HepG2 (cell line): ENCODE data around the gene TOB1. TPM values are rescaled to one million over a fixed set of nuclear protein-coding genes. Genes with fewer than 3 reads are reported as not detected.

Experiments
- FOXC1 ChIP-seq: sonication (generic); formaldehyde crosslinking; IDR thresholded peaks from 2 replicates; pipeline ENCODE4 v1.8.0; 2022; ENCODE audit warnings: mild to moderate bottlenecking, missing genetic modification reagents, borderline replicate concordance
- GTF3A ChIP-seq: sonication (generic); formaldehyde crosslinking; conservative IDR thresholded peaks from 2 replicates; pipeline ENCODE4 v1.4.0; 2020; ENCODE audit warnings: mild to moderate bottlenecking, missing genetic modification reagents
- HHEX ChIP-seq: IDR thresholded peaks from 2 replicates; pipeline ENCODE4 v1.6.1; 2016; ENCODE audit warnings: control low read depth
- KIAA2018 ChIP-seq: sonication (generic); formaldehyde crosslinking; IDR thresholded peaks from 2 replicates; pipeline ENCODE4 v1.5.0; 2020; ENCODE audit warnings: mild to moderate bottlenecking, missing genetic modification reagents, borderline replicate concordance
- MTF2 ChIP-seq: sonication (generic); formaldehyde crosslinking; IDR thresholded peaks from 2 replicates; pipeline ENCODE4 v1.5.0; 2020; ENCODE audit warnings: missing genetic modification reagents, borderline replicate concordance
- MXI1 ChIP-seq: IDR thresholded peaks from 3 replicates; pipeline ENCODE4 v1.6.1; 2012; ENCODE audit warnings: low read depth, low read length, inconsistent platforms, borderline replicate concordance
- RXRA ChIP-seq: sonication (generic); formaldehyde crosslinking; IDR thresholded peaks from 2 replicates; pipeline ENCODE4 v1.5.1; 2020; ENCODE audit warnings: missing genetic modification reagents
- SRF ChIP-seq: IDR thresholded peaks from 2 replicates; pipeline ENCODE4 v1.6.1; 2011; ENCODE audit warnings: mild to moderate bottlenecking, low read depth, low read length, moderate library complexity
- SRSF1 ChIP-seq: fragments of 200-400 bp; formaldehyde crosslinking; optimal IDR thresholded peaks from 2 replicates; pipeline ENCODE3; 2017; ENCODE audit warnings: mild to moderate bottlenecking, low read depth, low read length, moderate library complexity
- TBL1XR1 ChIP-seq: fragments of 150-350 bp; IDR thresholded peaks from 2 replicates; pipeline ENCODE4 v1.6.1; 2014; ENCODE audit warnings: borderline replicate concordance, low read length; ENCODE audit not compliant: partially characterized antibody
- TIGD3 ChIP-seq: sonication (generic); formaldehyde crosslinking; IDR thresholded peaks from 2 replicates; pipeline ENCODE4 v1.5.1; 2020; ENCODE audit warnings: mild to moderate bottlenecking, missing genetic modification reagents, borderline replicate concordance
- ZKSCAN5 ChIP-seq: sonication (generic); formaldehyde crosslinking; IDR thresholded peaks from 2 replicates; pipeline ENCODE4 v1.5.1; 2020; ENCODE audit warnings: mild to moderate bottlenecking, missing genetic modification reagents
- ZNF205 ChIP-seq: IDR thresholded peaks from 2 replicates; pipeline ENCODE4 v1.6.1; 2018; ENCODE audit warnings: missing biosample characterization, missing genetic modification reagents
- ZNF256 ChIP-seq: sonication (generic); formaldehyde crosslinking; conservative IDR thresholded peaks from 2 replicates; pipeline ENCODE4 v1.4.0; 2020; ENCODE audit warnings: missing genetic modification reagents
- ZNF350 ChIP-seq: sonication (generic); formaldehyde crosslinking; IDR thresholded peaks from 2 replicates; pipeline ENCODE4 v1.4.0; 2020; ENCODE audit warnings: mild to moderate bottlenecking, low read depth, missing genetic modification reagents, borderline replicate concordance
- ZNF432 ChIP-seq: sonication (generic); formaldehyde crosslinking; IDR thresholded peaks from 2 replicates; pipeline ENCODE4 v1.5.0; 2020; ENCODE audit warnings: missing genetic modification reagents, mild to moderate bottlenecking, borderline replicate concordance
- ZNF44 ChIP-seq: sonication (generic); formaldehyde crosslinking; IDR thresholded peaks from 2 replicates; pipeline ENCODE4 v1.5.1; 2020; ENCODE audit warnings: mild to moderate bottlenecking, missing genetic modification reagents
- polyA plus RNA-seq, 8 experiments: library from polyadenylated mRNA; depleted of rRNA in 3 of 8; stranded (reverse) in 7 of 8; unstranded in 1 of 8; fragments of >200 nt; fragmentation: Illumina TruSeq in 4 of 8; extraction: Trizol in 4 of 8; gene quantifications; 2 replicates each; pipeline versions ENCODE4 v1.2.1 to v1.2.3, GENCODE V29; 2011 to 2016; ENCODE audit warnings: low read depth in 4 of 8, missing spikeins in 1 of 8, mixed read lengths in 1 of 8; ENCODE audit not compliant: insufficient read depth in 1 of 8
- total RNA-seq, 5 experiments: library from RNA; depleted of rRNA; stranded (reverse); fragments of >200 nt; fragmentation: Illumina TruSeq; extraction: Trizol; gene quantifications; 2 replicates each; pipeline ENCODE4 v1.2.3, GENCODE V29; 2016; ENCODE audit warnings: low read depth in 1 of 5
- TF ChIP-seq, protein P1 (sequence below): sonication (generic); formaldehyde crosslinking; conservative IDR thresholded peaks from 2 replicates; pipeline ENCODE4 v1.8.0; 2022; ENCODE audit warnings: low read depth, missing genetic modification reagents

Gene TOB1
- total and polyA plus RNA-seq, 2 of the 13 experiments (the other 11 are each of a cell fraction or from before 2014, with no cell fraction given) = 21.9 to 57.7 TPM

- no peak for TF ChIP-seq TIGD3 (CRISPR knock-in tag)
- no peak for TF ChIP-seq FOXC1 (CRISPR knock-in tag)
- no peak for TF ChIP-seq GTF3A (CRISPR knock-in tag)
- TF ChIP-seq TBL1XR1 = no peak
- TF ChIP-seq MTF2 (CRISPR knock-in tag) = no peak
- TF ChIP-seq ZNF432 (CRISPR knock-in tag) = no peak
- TF ChIP-seq ZNF44 (CRISPR knock-in tag) = no peak
- TF ChIP-seq KIAA2018 (CRISPR knock-in tag) = no peak
- TF ChIP-seq, protein P1, sequence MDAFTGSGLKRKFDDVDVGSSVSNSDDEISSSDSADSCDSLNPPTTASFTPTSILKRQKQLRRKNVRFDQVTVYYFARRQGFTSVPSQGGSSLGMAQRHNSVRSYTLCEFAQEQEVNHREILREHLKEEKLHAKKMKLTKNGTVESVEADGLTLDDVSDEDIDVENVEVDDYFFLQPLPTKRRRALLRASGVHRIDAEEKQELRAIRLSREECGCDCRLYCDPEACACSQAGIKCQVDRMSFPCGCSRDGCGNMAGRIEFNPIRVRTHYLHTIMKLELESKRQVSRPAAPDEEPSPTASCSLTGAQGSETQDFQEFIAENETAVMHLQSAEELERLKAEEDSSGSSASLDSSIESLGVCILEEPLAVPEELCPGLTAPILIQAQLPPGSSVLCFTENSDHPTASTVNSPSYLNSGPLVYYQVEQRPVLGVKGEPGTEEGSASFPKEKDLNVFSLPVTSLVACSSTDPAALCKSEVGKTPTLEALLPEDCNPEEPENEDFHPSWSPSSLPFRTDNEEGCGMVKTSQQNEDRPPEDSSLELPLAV (CRISPR knock-in tag) = no peak
- TF ChIP-seq MXI1 = no peak
- TF ChIP-seq RXRA = no peak
- TF ChIP-seq ZNF205 (CRISPR knock-in tag) = no peak
- TF ChIP-seq SRF = no peak
- TF ChIP-seq SRSF1 = no peak
- no peak; the same call in 1 of the 2 replicates for TF ChIP-seq ZKSCAN5 (CRISPR knock-in tag)
- no peak for TF ChIP-seq HHEX (CRISPR knock-in tag)
- no peak for TF ChIP-seq ZNF256 (CRISPR knock-in tag)
- peak; percentile 16; the same call in 1 of the 2 replicates for TF ChIP-seq ZNF350 (CRISPR knock-in tag)
Measured at GRCh38 chr17:50899559-50900319, 33.6 kb upstream of the TOB1 start (continued).
